GM19455 (cell line): Measurements from ENCODE around the gene PTH.

Source experiments
- ATAC-seq: cut with Tn5 transposase; IDR thresholded peaks from one replicate; pipeline ENCODE4 v1.9.1; 2021; ENCODE audit not compliant: unreplicated experiment

PTH gene

DNA sequence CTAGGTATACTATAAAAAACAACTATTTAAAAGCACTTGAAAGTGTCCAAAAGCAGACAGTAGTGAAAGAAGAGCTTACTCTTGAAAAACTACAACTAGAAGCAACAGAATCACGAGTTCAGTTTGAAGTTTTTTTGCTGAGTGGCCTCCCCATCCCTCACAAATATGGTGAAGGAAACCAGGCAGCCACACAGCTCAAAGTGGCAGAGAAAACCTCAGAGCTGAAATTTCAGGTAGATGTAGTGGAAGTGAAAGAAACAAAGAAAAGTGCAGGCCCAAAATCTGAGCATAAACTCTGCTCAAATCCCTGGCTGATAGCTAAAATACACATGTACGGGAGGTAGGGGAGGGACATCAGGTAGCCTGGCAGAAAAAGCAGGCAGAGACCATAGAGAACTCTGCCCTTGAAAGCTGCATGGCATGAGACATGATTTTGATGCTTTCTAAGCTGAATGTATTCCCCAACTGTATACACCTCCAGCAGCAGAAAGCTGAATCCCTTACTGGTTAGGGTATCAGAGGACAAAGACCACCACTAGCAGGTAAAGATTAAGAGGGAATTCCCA, 44.9 kb downstream of the PTH start:
- ATAC-seq = no peak

DNA sequence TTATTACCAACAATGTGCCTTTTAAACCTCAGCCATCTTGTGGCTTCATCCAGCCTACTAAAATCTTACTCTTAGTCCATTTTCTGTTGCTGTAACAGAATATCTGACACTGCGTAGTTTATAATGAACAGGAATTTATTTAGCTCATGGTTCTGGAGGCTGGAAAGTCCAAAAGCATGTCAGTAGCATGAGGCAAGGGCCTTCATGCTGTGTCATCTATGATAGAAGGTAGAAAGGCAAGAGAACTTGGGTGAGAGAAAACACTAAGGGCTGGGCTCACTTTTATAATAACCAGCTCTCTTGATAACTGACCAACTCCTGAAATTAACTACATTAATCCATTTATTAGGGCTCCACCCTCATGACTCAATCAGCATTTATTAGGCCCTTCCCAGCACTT, 46.3 kb downstream of the PTH start:
- ATAC-seq = no peak

DNA sequence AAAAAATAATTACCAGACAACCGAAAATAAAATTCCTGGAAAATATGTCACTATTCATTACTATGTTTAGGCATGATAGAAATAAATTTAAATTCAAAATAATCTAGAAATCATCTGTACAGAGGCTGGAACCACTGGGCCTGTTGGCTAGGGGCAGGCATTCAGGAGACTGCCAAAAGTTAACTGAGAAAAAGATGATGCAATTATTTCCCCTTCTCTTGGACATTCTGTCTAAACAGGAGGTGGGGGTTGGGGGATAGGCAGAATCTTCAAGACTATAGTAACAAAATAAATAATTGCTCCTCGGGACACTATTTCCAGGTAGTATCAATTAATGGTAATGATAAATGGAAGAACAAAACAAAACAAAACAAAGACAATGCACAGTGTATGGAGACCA, 46.9 kb downstream of the PTH start:
- no peak for ATAC-seq

DNA sequence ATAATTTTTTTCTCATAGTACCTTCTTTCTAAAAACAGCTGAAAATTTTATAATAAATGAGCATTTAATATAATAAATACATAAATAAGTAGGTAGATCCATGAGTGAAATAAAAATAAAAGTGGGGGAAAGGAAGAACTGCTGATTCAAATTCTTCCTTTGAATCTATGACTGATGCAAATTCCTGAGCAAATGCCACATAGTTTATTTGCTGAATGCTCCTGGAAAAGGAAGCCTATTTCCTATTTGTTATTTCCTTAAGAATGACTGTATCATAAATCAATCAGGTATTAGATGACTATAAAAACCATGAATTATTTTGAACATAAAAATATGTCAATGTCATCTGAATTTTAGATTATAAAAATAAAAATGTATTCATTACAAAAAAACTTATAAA, 49.4 kb downstream of the PTH start:
- no peak for ATAC-seq

DNA sequence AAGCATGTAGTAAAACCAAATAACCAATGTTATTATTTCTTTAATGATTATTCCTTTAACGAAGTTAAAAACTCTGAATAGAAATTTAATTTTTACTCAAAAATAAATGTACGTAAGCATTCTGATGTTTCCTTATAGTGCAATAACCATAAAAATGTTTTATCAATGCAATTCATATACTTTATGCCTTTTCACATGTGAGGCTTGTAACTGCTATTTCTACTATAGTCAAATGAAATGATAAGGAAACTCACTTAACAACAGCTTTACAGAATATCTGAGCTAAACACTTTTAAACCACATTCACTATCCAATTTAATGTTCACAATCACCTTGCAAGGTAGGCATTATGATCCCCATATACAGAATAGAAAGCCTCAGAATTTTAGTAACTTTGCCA, 50.2 kb downstream of the PTH start:
- no peak for ATAC-seq
